HepG2 (cell line): ENCODE results near the gene BBLN. TPM values are rescaled to one million over a fixed set of nuclear protein-coding genes. Genes with fewer than 3 reads are reported as not detected.

Experiments used
- ATAC-seq: fragments of 200-7000 bp; cut with Tn5 transposase; 3 replicates; pipeline ENCODE4 v1.9.1; 2020; ENCODE audit warnings: mild to moderate bottlenecking, moderate library complexity
- BruUV-seq: library from RNA; stranded (reverse); fragments of 400-500 nt; replicated peaks from 2 replicates; lab custom pipeline; 2021; lab: Mats Ljungman, UMichigan
- CTCF ChIA-PET: fragments of 300-600 bp; formaldehyde crosslinking; extraction: SDS; loops from one replicate; lab custom pipeline; 2021; ENCODE audit warnings: low total read pairs, inconsistent platforms, low intra/inter-chr PET ratio; lab: Yijun Ruan, JAX
- POLR2A ChIA-PET: fragments of 350-600 bp; sonication (Branson Sonifier 250); formaldehyde crosslinking; loops from one replicate; lab custom pipeline; 2020; ENCODE audit warnings: antibody characterized with exemption, inconsistent platforms; lab: Yijun Ruan, JAX
- DNase-seq: peaks from one replicate; pipeline ENCODE4 v3.0.0-alpha.2; 2015; ENCODE audit warnings: low spot score
- FAIRE-seq: peaks from 3 replicates; lab custom pipeline; 2011; peaks lifted over from hg19 to GRCh38; lab: Jason Lieb, UNC
- H2AFZ ChIP-seq: one replicate; pipeline ENCODE4 v1.6.1; 2011; ENCODE audit warnings: low read length, inconsistent platforms
- H3K27ac ChIP-seq: fragments of 300-600 bp; 3 replicates; pipeline ENCODE4 v1.8.0; 2011; ENCODE audit warnings: mixed run types, mild to moderate bottlenecking, mixed read lengths, low read length, inconsistent platforms; ENCODE audit not compliant: insufficient read depth; ENCODE audit errors: extremely low read length
- H3K27me3 ChIP-seq, 2 experiments: fragments of 200-600 bp in 1 of 2; 2 replicates in 1 of 2; 3 replicates in 1 of 2; pipeline versions ENCODE4 v1.6.0 to v1.8.0; 2011; ENCODE audit warnings: low read length in 2 of 2, mild to moderate bottlenecking in 2 of 2, moderate library complexity in 2 of 2, inconsistent platforms in 1 of 2; ENCODE audit not compliant: insufficient read depth in 2 of 2, control insufficient read depth in 1 of 2
- H3K36me3 ChIP-seq, 2 experiments: fragments of 200-600 bp in 1 of 2; replicated peaks in 1 of 2; 2 replicates in 1 of 2; 3 replicates in 1 of 2; pipeline versions ENCODE4 v1.5.1 to v1.8.0; 2011; ENCODE audit warnings: low read length in 2 of 2, inconsistent platforms in 1 of 2; ENCODE audit not compliant: insufficient read depth in 2 of 2, control insufficient read depth in 1 of 2
- H3K4me1 ChIP-seq: 2 replicates; pipeline ENCODE4 v1.5.1; 2012; ENCODE audit warnings: low read length, inconsistent platforms; ENCODE audit not compliant: insufficient read depth
- H3K4me2 ChIP-seq: 2 replicates; pipeline ENCODE4 v1.6.0; 2011; ENCODE audit warnings: low read depth, low read length, inconsistent platforms
- H3K4me3 ChIP-seq, 3 experiments: fragments of 200-600 bp in 1 of 3; sonication (generic), shearing (Covaris generic) in 1 of 3; replicated peaks in 1 of 3; 2 replicates each; pipeline ENCODE4 v1.5.1; 2011 to 2016; ENCODE audit warnings: low read length in 3 of 3, inconsistent platforms in 2 of 3, low read depth in 2 of 3, mild to moderate bottlenecking in 2 of 3, control low read depth in 1 of 3, mixed read lengths in 1 of 3; ENCODE audit not compliant: insufficient read depth in 1 of 3
- H3K79me2 ChIP-seq: one replicate; pipeline ENCODE4 v1.6.1; 2011; ENCODE audit warnings: low read length, inconsistent platforms; ENCODE audit not compliant: insufficient read depth
- H3K9ac ChIP-seq: 2 replicates; pipeline ENCODE4 v1.6.0; 2011; ENCODE audit warnings: mild to moderate bottlenecking, low read depth, low read length, inconsistent platforms; ENCODE audit not compliant: insufficient read depth
- H3K9me3 ChIP-seq: 2 replicates; pipeline ENCODE4 v1.5.1; 2012; ENCODE audit warnings: mild to moderate bottlenecking, low read length
- H4K20me1 ChIP-seq: 2 replicates; pipeline ENCODE4 v1.6.0; 2011; ENCODE audit warnings: inconsistent platforms, mild to moderate bottlenecking, low read length, moderate library complexity; ENCODE audit not compliant: insufficient read depth
- HNRNPL ChIP-seq: fragments of 200-400 bp; formaldehyde crosslinking; IDR thresholded peaks from 2 replicates; pipeline ENCODE4 v1.6.1; 2017; ENCODE audit warnings: mild to moderate bottlenecking, low read depth, low read length
- KMT2A ChIP-seq: sonication (generic); formaldehyde crosslinking; IDR thresholded peaks from 2 replicates; pipeline ENCODE4 v1.4.0; 2020; ENCODE audit warnings: missing genetic modification reagents
- RBM22 ChIP-seq: fragments of 200-400 bp; formaldehyde crosslinking; optimal IDR thresholded peaks from 2 replicates; pipeline ENCODE3; 2017; ENCODE audit warnings: mild to moderate bottlenecking, low read length, moderate library complexity
- TBP ChIP-seq: sonication (generic); formaldehyde crosslinking; IDR thresholded peaks from 2 replicates; pipeline ENCODE4 v1.5.0; 2020; ENCODE audit warnings: missing genetic modification reagents
- ZNF549 ChIP-seq: sonication (generic); formaldehyde crosslinking; IDR thresholded peaks from 2 replicates; pipeline ENCODE4 v1.5.0; 2020; ENCODE audit warnings: missing genetic modification reagents
- ZSCAN25 ChIP-seq: sonication (generic); formaldehyde crosslinking; IDR thresholded peaks from 2 replicates; pipeline ENCODE4 v1.8.0; 2022; ENCODE audit warnings: mild to moderate bottlenecking, missing genetic modification reagents
- WGBS: methylation state at CpG from one replicate; pipeline ENCODE4 v1.1.6; 2017; ENCODE audit warnings: low lambda C conversion rate; 5-methylcytosine and 5-hydroxymethylcytosine counted together
- in situ Hi-C: cut with HindIII; loops from 2 replicates; pipeline ENCODE4 v1.10.0; 2017; ENCODE audit warnings: low pct_unique_long_range_greater_than_20kb; ENCODE audit not compliant: extremely low pct_ligation_motif_present
- intact Hi-C: fragments of 100-400 bp; cut with micrococcal nuclease; formaldehyde crosslinking; loops from one replicate; pipeline ENCODE4 v1.10.0; 2022; ENCODE audit not compliant: unreplicated experiment
- polyA plus RNA-seq, 8 experiments: library from polyadenylated mRNA; depleted of rRNA in 3 of 8; stranded (reverse) in 7 of 8; unstranded in 1 of 8; fragments of >200 nt; fragmentation: Illumina TruSeq in 4 of 8; extraction: Trizol in 4 of 8; gene quantifications; 2 replicates each; pipeline versions ENCODE4 v1.2.1 to v1.2.3, GENCODE V29; 2011 to 2016; ENCODE audit warnings: low read depth in 4 of 8, missing spikeins in 1 of 8, mixed read lengths in 1 of 8; ENCODE audit not compliant: insufficient read depth in 1 of 8
- total RNA-seq, 5 experiments: library from RNA; depleted of rRNA; stranded (reverse); fragments of >200 nt; fragmentation: Illumina TruSeq; extraction: Trizol; gene quantifications; 2 replicates each; pipeline ENCODE4 v1.2.3, GENCODE V29; 2016; ENCODE audit warnings: low read depth in 1 of 5
- TF ChIP-seq, protein P1 (sequence below): IDR thresholded peaks from 2 replicates; pipeline ENCODE4 v1.6.1; 2018; ENCODE audit warnings: missing genetic modification reagents, mild to moderate bottlenecking, missing compliant biosample characterization
- TF ChIP-seq, protein P2 (sequence below): sonication (generic); formaldehyde crosslinking; IDR thresholded peaks from 2 replicates; pipeline ENCODE4 v1.4.0; 2020; ENCODE audit warnings: missing genetic modification reagents, borderline replicate concordance

The BBLN gene
- total and polyA plus RNA-seq, 2 of the 13 experiments (the other 11 are each of a cell fraction or from before 2014, with no cell fraction given) = 27.6 to 33.1 TPM

DNA sequence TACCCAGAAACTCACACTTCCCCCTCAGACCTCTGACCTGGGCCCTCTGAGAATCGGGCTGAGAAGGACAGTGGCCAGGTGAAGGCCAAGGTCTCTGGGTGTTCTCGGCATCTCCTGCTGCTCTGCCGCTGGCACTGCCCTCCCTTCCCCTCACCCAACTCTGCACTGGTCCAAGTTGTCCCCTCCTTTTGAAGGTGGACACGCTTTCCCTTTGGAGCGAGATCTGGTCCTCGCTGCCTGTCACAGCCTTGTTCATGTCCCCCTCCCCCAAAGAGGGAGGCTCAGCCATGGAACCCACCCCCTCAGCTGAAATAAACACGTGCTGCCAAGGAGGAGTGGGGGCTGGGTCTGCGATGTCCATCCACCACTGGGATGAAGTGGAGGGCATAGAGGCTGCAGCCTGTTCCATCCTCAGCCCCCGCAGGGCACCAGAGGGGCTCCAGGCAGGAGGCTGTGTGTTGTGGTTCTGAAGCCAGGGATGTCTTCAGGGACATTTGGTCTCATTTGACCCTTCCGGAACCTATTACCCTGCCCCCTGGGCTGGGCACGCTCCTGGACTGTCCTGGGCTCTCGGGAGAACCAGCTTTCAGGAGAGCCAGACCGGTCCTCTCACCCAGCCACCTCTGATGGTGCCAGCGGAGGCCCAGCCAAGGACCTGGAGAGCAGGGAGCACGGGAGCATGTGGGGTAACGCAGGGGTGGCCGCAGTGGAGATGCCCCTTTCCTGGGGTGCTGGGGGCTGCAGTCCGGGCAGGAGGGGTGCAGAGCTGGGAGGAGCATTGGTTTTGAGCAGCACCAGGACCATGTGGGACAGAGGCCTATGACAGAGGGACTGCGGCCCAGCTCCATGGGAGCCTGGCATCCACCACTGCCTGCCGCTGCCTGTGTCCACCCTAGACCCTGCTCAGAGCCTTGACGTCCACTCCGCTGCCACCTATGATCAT lies 15.6 kb upstream of the BBLN start:
- POLR2A ChIA-PET = interaction anchor here (3.1 kb wide), 1 partner anchor 15 kb away, joined by 16 read pairs; the partner anchor contains the start of gene BBLN

DNA sequence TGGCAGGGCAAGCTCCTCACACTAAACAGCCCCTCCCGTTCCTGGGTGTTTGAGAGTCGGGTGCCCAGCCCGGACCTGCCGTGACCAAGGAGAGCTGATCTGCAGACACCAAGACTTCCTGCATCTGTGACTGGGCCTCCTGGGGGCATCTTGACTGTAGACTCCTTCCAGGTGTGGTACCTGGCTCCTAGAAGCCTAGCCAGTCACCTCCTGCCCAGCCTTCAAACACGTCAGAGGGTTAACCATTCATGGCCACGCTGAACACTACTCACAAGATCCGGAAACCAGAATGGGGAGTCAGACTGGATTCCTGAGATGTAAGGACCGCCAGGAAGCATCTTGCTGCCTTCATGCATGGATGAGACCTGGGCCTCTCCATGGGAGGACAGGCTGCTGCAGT lies 14.5 kb upstream of the BBLN start:
- no peak overlapping the region for H3K4me3 ChIP-seq
- POLR2A ChIA-PET = interaction anchor here (3.1 kb wide), 1 partner anchor 14 kb away, joined by 16 read pairs; the partner anchor contains the start of gene BBLN

More for the DNA sequence above, 15.6 kb upstream of the BBLN start:
- in situ Hi-C loops = no loop called here
- Histone ChIP-seq H2AFZ (no peak overlapping the region), H3K27ac (no peak overlapping the region), H3K4me1 (peaks cover 58% of the 10 kb centered on the region), H3K79me2 (no peaks in the 10 kb centered on the region), H3K4me2 (peak overlapping the region; percentile 49; the same call in 1 of the 2 replicates), H3K9ac (no peak overlapping the region), H3K9me3 (no peaks in the 10 kb centered on the region), H4K20me1 (no peaks in the 10 kb centered on the region), H3K27me3 (peaks cover 2 to 25% of the 10 kb centered on the region in 2 experiments; a peak in 4 of 5 replicates), H3K4me3 (peak overlapping the region in 1 of 3 experiments; percentile 25; a peak in 1 of 6 replicates), H3K36me3 (no peaks in the 10 kb centered on the region)
- no peak for DNase-seq
- no peak for FAIRE-seq
- CTCF ChIA-PET = interaction anchor here (1.3 kb wide), 1 partner anchor 27 kb away, joined by 4 read pairs; no protein-coding TSS in a partner anchor
- no peak for ATAC-seq
- TF ChIP-seq, protein P1, sequence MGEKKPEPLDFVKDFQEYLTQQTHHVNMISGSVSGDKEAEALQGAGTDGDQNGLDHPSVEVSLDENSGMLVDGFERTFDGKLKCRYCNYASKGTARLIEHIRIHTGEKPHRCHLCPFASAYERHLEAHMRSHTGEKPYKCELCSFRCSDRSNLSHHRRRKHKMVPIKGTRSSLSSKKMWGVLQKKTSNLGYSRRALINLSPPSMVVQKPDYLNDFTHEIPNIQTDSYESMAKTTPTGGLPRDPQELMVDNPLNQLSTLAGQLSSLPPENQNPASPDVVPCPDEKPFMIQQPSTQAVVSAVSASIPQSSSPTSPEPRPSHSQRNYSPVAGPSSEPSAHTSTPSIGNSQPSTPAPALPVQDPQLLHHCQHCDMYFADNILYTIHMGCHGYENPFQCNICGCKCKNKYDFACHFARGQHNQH (CRISPR knock-in tag) = no peak
- TF ChIP-seq HNRNPL = peak; percentile 9; the same call in 1 of the 2 replicates
- intact Hi-C loops = no loop called here
- WGBS = 37% methylated on average over 10 of the region's 22 CpGs
- BruUV-seq = no TSS peak

More for the DNA sequence above, 14.5 kb upstream of the BBLN start:
- intact Hi-C loops = no loop called here
- BruUV-seq = no TSS peak
- no peak for FAIRE-seq
- peaks cover 64% of the 10 kb centered on the region for H3K4me1 ChIP-seq
- no peak for TF ChIP-seq ZSCAN25 (CRISPR knock-in tag)
- no peak for TF ChIP-seq RBM22
- TF ChIP-seq ZNF549 (CRISPR knock-in tag) = no peak
- TF ChIP-seq KMT2A (CRISPR knock-in tag) = no peak
- no peak for TF ChIP-seq TBP (CRISPR knock-in tag)
- TF ChIP-seq, protein P2, sequence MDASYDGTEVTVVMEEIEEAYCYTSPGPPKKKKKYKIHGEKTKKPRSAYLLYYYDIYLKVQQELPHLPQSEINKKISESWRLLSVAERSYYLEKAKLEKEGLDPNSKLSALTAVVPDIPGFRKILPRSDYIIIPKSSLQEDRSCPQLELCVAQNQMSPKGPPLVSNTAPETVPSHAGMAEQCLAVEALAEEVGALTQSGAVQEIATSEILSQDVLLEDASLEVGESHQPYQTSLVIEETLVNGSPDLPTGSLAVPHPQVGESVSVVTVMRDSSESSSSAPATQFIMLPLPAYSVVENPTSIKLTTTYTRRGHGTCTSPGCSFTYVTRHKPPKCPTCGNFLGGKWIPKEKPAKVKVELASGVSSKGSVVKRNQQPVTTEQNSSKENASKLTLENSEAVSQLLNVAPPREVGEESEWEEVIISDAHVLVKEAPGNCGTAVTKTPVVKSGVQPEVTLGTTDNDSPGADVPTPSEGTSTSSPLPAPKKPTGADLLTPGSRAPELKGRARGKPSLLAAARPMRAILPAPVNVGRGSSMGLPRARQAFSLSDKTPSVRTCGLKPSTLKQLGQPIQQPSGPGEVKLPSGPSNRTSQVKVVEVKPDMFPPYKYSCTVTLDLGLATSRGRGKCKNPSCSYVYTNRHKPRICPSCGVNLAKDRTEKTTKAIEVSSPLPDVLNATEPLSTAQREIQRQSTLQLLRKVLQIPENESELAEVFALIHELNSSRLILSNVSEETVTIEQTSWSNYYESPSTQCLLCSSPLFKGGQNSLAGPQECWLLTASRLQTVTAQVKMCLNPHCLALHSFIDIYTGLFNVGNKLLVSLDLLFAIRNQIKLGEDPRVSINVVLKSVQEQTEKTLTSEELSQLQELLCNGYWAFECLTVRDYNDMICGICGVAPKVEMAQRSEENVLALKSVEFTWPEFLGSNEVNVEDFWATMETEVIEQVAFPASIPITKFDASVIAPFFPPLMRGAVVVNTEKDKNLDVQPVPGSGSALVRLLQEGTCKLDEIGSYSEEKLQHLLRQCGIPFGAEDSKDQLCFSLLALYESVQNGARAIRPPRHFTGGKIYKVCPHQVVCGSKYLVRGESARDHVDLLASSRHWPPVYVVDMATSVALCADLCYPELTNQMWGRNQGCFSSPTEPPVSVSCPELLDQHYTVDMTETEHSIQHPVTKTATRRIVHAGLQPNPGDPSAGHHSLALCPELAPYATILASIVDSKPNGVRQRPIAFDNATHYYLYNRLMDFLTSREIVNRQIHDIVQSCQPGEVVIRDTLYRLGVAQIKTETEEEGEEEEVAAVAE (CRISPR knock-in tag) = no peak
- no peak overlapping the region for H3K4me2 ChIP-seq
- no peak overlapping the region for H2AFZ ChIP-seq
- no peaks in the 10 kb centered on the region for H3K36me3 ChIP-seq
- H3K27me3 ChIP-seq = peaks cover 3 to 25% of the 10 kb centered on the region in 2 experiments; a peak in 4 of 5 replicates
- no peaks in the 10 kb centered on the region for H4K20me1 ChIP-seq
- in situ Hi-C loops = no loop called here
- no peak overlapping the region for H3K27ac ChIP-seq
- DNase-seq = no peak
- no peaks in the 10 kb centered on the region for H3K9me3 ChIP-seq
- no CpG with 5 or more reads among the region's 8 CpGs for whole genome bisulfite sequencing
- CTCF ChIA-PET = no interaction called here
- ATAC-seq = no peak
- no peaks in the 10 kb centered on the region for H3K79me2 ChIP-seq
- no peak overlapping the region for H3K9ac ChIP-seq
